Umbilical cord (tissue), 2 donors: Measurements from ENCODE around the gene FRS2. TPM values are rescaled to one million over a fixed set of nuclear protein-coding genes. Genes with fewer than 3 reads are reported as not detected.

Experiments used
- DNase-seq: peaks from one replicate; pipeline ENCODE4 v3.0.0-alpha.2; 2015; ENCODE audit warnings: low spot score
- total RNA-seq: library from RNA; depleted of rRNA; stranded (reverse); fragments of >200 nt; gene quantifications from one replicate; pipeline ENCODE4 v1.2.3, GENCODE V29; 2014; ENCODE audit warnings: low replicate concordance; ENCODE audit not compliant: insufficient read depth

FRS2 gene
- total RNA-seq, 1 donor from 2014 or later = 84.0 TPM

- peak; percentile 4 for DNase-seq
These were observed 153.8 kb downstream of the FRS2 start for GRCh38 chr12:69623970-69624369.

- no peak for DNase-seq
These were observed 157.3 kb downstream of the FRS2 start for GRCh38 chr12:69627501-69627900.

Other genes with a start within 250 kb of the FRS2 start
- 31.8 TPM for gene CPSF6, start 230.8 kb upstream of the FRS2 start, total RNA-seq
- gene LYZ, start 122.0 kb upstream of the FRS2 start, total RNA-seq = 16.4 TPM
- 3.6 TPM for gene YEATS4, start 110.6 kb upstream of the FRS2 start, total RNA-seq
- 142 TPM for gene CCT2, start 115.1 kb downstream of the FRS2 start, total RNA-seq
- 0.24 TPM for gene LRRC10, start 140.5 kb downstream of the FRS2 start, total RNA-seq
- gene BEST3, start 228.9 kb downstream of the FRS2 start, total RNA-seq = 3.9 TPM